AG20443 (cell line): ENCODE data around the gene HNRNPL.
A peak's percentile ranks its signal among the peaks of the same experiment; 100 is the strongest.
"Not testable (repeated sequence)": the region's sequence is repeated elsewhere in the genome, so short reads cannot be mapped to it uniquely, and the experiment has no call there.

ENCODE experiments used
- DNase-seq: peaks from one replicate; pipeline ENCODE4 v3.0.0; 2012; ENCODE audit warnings: low spot score, mixed read lengths

Gene HNRNPL

GRCh38 chr19:38849860-38850435 lies at the start of gene HNRNPL:
Gene HNRNPL (minus strand): TSS chr19:38849986. CDS start chr19:38849966, 20 bp downstream.
- DNase-seq: peak; percentile 96

GRCh38 chr19:38898788-38899446 lies 49.1 kb upstream of the HNRNPL start:
- DNase-seq: peak; percentile 38

GRCh38 chr19:38894968-38895367 lies 45.2 kb upstream of the HNRNPL start:
- DNase-seq: no peak

- no peak for DNase-seq
Measured at GRCh38 chr19:38893341-38893771, 43.6 kb upstream of the HNRNPL start.

GRCh38 chr19:38892841-38893240 lies 43.1 kb upstream of the HNRNPL start:
- DNase-seq: no peak

GRCh38 chr19:38891771-38892170 lies 42.0 kb upstream of the HNRNPL start:
- DNase-seq: no peak

GRCh38 chr19:38890686-38891085 lies 40.9 kb upstream of the HNRNPL start:
- DNase-seq: no peak

- DNase-seq: no peak
Measured at GRCh38 chr19:38889803-38890202, 40.0 kb upstream of the HNRNPL start.

GRCh38 chr19:38888876-38889275 lies 39.1 kb upstream of the HNRNPL start:
- DNase-seq: no peak

GRCh38 chr19:38884691-38885090 lies 34.9 kb upstream of the HNRNPL start:
- DNase-seq: not testable (repeated sequence)

GRCh38 chr19:38883286-38883685 lies 33.5 kb upstream of the HNRNPL start:
- no peak for DNase-seq

- no peak for DNase-seq
Measured at GRCh38 chr19:38880882-38881609, 31.3 kb upstream of the HNRNPL start.

GRCh38 chr19:38880076-38880881 lies 30.5 kb upstream of the HNRNPL start:
- no peak for DNase-seq

GRCh38 chr19:38879400-38879751 lies 29.6 kb upstream of the HNRNPL start:
- DNase-seq: no peak

- DNase-seq: peak; percentile 7
Measured at GRCh38 chr19:38878575-38879399, 29.0 kb upstream of the HNRNPL start.

GRCh38 chr19:38877781-38878574 lies 28.2 kb upstream of the HNRNPL start, which contains the start of gene RINL:
Gene RINL (minus strand): TSS chr19:38878275. CDS start chr19:38876742, 1,533 bp downstream.
- no peak for DNase-seq

- no peak for DNase-seq
Measured at GRCh38 chr19:38875656-38876395, 26.0 kb upstream of the HNRNPL start.

- DNase-seq: not testable (repeated sequence)
Measured at GRCh38 chr19:38873400-38873799, 23.6 kb upstream of the HNRNPL start.

- DNase-seq: no peak
Measured at GRCh38 chr19:38870612-38871011, 20.8 kb upstream of the HNRNPL start.
